Liver (tissue), 3 donors: ENCODE data around the gene PPIP5K1.

Experiments used
- EGR1 ChIP-seq, 2 donors: IDR thresholded peaks; 2 replicates each; pipeline ENCODE4 v1.6.1; 2016 to 2018; ENCODE audit warnings: antibody characterized with exemption in 2 of 2, low read depth in 2 of 2
- FOXA1 ChIP-seq: IDR thresholded peaks from 2 replicates; pipeline ENCODE4 v1.6.1; 2016; ENCODE audit warnings: antibody characterized with exemption
- FOXA2 ChIP-seq: IDR thresholded peaks from 2 replicates; pipeline ENCODE4 v1.6.1; 2016; ENCODE audit warnings: antibody characterized with exemption
- GABPA ChIP-seq, 2 donors: IDR thresholded peaks in 1 of 2; conservative IDR thresholded peaks in 1 of 2; 2 replicates each; pipeline ENCODE4 v1.6.1; 2016; ENCODE audit warnings: antibody characterized with exemption in 2 of 2, mild to moderate bottlenecking in 1 of 2, moderate library complexity in 1 of 2
- HNF4G ChIP-seq: IDR thresholded peaks from 2 replicates; pipeline ENCODE4 v1.6.1; 2016; ENCODE audit warnings: antibody characterized with exemption
- JUND ChIP-seq, 2 donors: IDR thresholded peaks; 2 replicates each; pipeline ENCODE4 v1.6.1; 2016; ENCODE audit warnings: antibody characterized with exemption in 2 of 2
- RAD21 ChIP-seq, 2 donors: IDR thresholded peaks; 2 replicates each; pipeline ENCODE4 v1.6.1; 2016; ENCODE audit warnings: antibody characterized with exemption in 2 of 2, mild to moderate bottlenecking in 2 of 2
- SP1 ChIP-seq: IDR thresholded peaks from 2 replicates; pipeline ENCODE4 v1.6.1; 2018; ENCODE audit warnings: antibody characterized with exemption, mild to moderate bottlenecking
- TAF1 ChIP-seq: conservative IDR thresholded peaks from 2 replicates; pipeline ENCODE4 v1.6.1; 2016; ENCODE audit warnings: antibody characterized with exemption, mild to moderate bottlenecking
- YY1 ChIP-seq: IDR thresholded peaks from 2 replicates; pipeline ENCODE4 v1.6.1; 2016; ENCODE audit warnings: antibody characterized with exemption, mild to moderate bottlenecking
- TF ChIP-seq, protein P1 (sequence below): fragments of 150-350 bp; IDR thresholded peaks from 2 replicates; pipeline ENCODE4 v1.5.1; 2017; ENCODE audit warnings: improper control_type of control experiment, low read depth, low read length; ENCODE audit not compliant: missing input control
- TF ChIP-seq, protein P2 (sequence below): IDR thresholded peaks from 2 replicates; pipeline ENCODE4 v1.6.1; 2016; ENCODE audit warnings: antibody characterized with exemption
- TF ChIP-seq, protein P3 (sequence below): IDR thresholded peaks from 2 replicates; pipeline ENCODE4 v1.6.1; 2016; ENCODE audit warnings: antibody characterized with exemption, mild to moderate bottlenecking
- TF ChIP-seq, protein P4 (sequence below): IDR thresholded peaks from 2 replicates; pipeline ENCODE4 v1.6.1; 2016; ENCODE audit warnings: antibody characterized with exemption
- donor health status: healthy.
- donor health status: healthy.

DNA sequence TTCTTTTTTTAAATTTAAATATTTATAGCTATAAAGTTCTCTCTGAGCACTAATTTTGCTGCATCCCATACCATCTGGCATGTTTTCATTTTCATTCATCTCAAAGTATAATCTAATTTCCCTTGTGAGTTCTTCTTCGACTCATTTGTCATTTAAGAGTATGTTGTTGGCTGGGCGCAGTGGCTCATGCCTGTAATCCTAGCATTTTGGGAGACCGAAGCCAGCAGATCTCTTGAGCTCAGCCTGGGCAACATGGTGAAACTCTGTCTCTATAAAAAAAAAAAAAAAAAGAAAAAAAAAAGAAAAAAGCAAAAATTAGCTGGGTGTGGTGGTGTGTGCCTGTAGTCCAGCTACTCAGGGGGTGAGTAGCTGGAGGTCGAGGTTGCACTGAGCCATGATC lies 37.8 kb downstream of the PPIP5K1 start:
- TF ChIP-seq, protein P1, sequence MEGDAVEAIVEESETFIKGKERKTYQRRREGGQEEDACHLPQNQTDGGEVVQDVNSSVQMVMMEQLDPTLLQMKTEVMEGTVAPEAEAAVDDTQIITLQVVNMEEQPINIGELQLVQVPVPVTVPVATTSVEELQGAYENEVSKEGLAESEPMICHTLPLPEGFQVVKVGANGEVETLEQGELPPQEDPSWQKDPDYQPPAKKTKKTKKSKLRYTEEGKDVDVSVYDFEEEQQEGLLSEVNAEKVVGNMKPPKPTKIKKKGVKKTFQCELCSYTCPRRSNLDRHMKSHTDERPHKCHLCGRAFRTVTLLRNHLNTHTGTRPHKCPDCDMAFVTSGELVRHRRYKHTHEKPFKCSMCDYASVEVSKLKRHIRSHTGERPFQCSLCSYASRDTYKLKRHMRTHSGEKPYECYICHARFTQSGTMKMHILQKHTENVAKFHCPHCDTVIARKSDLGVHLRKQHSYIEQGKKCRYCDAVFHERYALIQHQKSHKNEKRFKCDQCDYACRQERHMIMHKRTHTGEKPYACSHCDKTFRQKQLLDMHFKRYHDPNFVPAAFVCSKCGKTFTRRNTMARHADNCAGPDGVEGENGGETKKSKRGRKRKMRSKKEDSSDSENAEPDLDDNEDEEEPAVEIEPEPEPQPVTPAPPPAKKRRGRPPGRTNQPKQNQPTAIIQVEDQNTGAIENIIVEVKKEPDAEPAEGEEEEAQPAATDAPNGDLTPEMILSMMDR = no peak
- TF ChIP-seq SP1 (no peak), YY1 (no peak), RAD21 (IDR thresholded peaks at IDR 0.05) (no peak), TAF1 (no peak), EGR1 (IDR thresholded peaks at IDR 0.05; ENCODE audit: low read depth in 2 of 2) (no peak), GABPA (IDR thresholded peaks at IDR 0.05 in 1 of 2, conservative IDR thresholded peaks at IDR 0.05 in 1 of 2) (no peak), JUND (IDR thresholded peaks at IDR 0.05) (no peak), FOXA2 (no peak), HNF4G (no peak), FOXA1 (no peak)
- TF ChIP-seq, protein P2, sequence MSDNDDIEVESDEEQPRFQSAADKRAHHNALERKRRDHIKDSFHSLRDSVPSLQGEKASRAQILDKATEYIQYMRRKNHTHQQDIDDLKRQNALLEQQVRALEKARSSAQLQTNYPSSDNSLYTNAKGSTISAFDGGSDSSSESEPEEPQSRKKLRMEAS = no peak
- TF ChIP-seq, protein P3, sequence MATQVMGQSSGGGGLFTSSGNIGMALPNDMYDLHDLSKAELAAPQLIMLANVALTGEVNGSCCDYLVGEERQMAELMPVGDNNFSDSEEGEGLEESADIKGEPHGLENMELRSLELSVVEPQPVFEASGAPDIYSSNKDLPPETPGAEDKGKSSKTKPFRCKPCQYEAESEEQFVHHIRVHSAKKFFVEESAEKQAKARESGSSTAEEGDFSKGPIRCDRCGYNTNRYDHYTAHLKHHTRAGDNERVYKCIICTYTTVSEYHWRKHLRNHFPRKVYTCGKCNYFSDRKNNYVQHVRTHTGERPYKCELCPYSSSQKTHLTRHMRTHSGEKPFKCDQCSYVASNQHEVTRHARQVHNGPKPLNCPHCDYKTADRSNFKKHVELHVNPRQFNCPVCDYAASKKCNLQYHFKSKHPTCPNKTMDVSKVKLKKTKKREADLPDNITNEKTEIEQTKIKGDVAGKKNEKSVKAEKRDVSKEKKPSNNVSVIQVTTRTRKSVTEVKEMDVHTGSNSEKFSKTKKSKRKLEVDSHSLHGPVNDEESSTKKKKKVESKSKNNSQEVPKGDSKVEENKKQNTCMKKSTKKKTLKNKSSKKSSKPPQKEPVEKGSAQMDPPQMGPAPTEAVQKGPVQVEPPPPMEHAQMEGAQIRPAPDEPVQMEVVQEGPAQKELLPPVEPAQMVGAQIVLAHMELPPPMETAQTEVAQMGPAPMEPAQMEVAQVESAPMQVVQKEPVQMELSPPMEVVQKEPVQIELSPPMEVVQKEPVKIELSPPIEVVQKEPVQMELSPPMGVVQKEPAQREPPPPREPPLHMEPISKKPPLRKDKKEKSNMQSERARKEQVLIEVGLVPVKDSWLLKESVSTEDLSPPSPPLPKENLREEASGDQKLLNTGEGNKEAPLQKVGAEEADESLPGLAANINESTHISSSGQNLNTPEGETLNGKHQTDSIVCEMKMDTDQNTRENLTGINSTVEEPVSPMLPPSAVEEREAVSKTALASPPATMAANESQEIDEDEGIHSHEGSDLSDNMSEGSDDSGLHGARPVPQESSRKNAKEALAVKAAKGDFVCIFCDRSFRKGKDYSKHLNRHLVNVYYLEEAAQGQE = no peak
- TF ChIP-seq, protein P4, sequence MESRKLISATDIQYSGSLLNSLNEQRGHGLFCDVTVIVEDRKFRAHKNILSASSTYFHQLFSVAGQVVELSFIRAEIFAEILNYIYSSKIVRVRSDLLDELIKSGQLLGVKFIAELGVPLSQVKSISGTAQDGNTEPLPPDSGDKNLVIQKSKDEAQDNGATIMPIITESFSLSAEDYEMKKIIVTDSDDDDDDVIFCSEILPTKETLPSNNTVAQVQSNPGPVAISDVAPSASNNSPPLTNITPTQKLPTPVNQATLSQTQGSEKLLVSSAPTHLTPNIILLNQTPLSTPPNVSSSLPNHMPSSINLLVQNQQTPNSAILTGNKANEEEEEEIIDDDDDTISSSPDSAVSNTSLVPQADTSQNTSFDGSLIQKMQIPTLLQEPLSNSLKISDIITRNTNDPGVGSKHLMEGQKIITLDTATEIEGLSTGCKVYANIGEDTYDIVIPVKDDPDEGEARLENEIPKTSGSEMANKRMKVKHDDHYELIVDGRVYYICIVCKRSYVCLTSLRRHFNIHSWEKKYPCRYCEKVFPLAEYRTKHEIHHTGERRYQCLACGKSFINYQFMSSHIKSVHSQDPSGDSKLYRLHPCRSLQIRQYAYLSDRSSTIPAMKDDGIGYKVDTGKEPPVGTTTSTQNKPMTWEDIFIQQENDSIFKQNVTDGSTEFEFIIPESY = no peak
